PC-3 (cell line): ENCODE results near the gene SOX1.

Source experiments
- EZH2 ChIP-seq: fragments of 300-600 bp; sonication (generic); IDR thresholded peaks from one replicate; pipeline ENCODE4 v1.6.1; 2017; ENCODE audit warnings: antibody characterized with exemption, mild to moderate bottlenecking, low read length; ENCODE audit not compliant: unreplicated experiment
- EZH2phosphoT487 ChIP-seq: fragments of 300-600 bp; sonication (generic); IDR thresholded peaks from 2 replicates; pipeline ENCODE4 v1.6.1; 2018; ENCODE audit warnings: mild to moderate bottlenecking, antibody characterized with exemption, low read length, borderline replicate concordance
- TF ChIP-seq, protein P1 (sequence below): fragments of 300-600 bp; sonication (generic); conservative IDR thresholded peaks from 2 replicates; pipeline ENCODE4 v1.5.1; 2017; ENCODE audit warnings: antibody characterized with exemption, low read depth, mild to moderate bottlenecking, low read length

DNA sequence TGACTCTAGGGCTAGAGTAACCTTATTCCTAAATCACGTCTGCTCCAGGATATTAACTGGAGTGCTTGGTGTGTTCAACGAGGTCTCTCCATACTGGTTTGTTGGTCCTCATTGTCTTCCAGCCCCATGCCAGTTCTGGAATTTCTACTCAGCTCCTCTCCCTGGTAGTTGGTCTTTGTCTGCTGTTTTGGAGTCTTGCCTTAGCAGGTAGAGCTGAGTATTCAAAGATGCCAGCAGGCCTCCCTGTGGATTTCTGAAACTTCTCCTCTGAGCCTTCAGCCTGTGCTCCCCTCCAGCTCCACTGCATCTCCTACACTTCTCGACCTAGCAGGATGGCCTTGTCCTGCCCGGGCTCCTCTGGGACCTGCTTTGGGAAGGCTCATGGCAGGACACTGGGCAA is 25.5 kb downstream of the SOX1 start:
- TF ChIP-seq, protein P1, sequence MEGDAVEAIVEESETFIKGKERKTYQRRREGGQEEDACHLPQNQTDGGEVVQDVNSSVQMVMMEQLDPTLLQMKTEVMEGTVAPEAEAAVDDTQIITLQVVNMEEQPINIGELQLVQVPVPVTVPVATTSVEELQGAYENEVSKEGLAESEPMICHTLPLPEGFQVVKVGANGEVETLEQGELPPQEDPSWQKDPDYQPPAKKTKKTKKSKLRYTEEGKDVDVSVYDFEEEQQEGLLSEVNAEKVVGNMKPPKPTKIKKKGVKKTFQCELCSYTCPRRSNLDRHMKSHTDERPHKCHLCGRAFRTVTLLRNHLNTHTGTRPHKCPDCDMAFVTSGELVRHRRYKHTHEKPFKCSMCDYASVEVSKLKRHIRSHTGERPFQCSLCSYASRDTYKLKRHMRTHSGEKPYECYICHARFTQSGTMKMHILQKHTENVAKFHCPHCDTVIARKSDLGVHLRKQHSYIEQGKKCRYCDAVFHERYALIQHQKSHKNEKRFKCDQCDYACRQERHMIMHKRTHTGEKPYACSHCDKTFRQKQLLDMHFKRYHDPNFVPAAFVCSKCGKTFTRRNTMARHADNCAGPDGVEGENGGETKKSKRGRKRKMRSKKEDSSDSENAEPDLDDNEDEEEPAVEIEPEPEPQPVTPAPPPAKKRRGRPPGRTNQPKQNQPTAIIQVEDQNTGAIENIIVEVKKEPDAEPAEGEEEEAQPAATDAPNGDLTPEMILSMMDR = no peak
- TF ChIP-seq EZH2 (no peak), EZH2phosphoT487 (no peak)
